ENCODE results near the gene CRYBA2.

CRYBA2 gene

GRCh38 chr2:218991674-218992168 is 1.5 kb downstream of the CRYBA2 start:
- Histone ChIP-seq H3K27ac (no peak overlapping the region), H3K9me3 (ENCODE audit: severe bottlenecking) (no peaks in the 10 kb centered on the region), H3K36me3 (no peaks in the 10 kb centered on the region), H3K4me3 (ENCODE audit: low read depth, low read length) (no peak overlapping the region), H3K27me3 (ENCODE audit: insufficient read depth, low read depth, severe bottlenecking) (no peaks in the 10 kb centered on the region)
- TF ChIP-seq CTCF (IDR thresholded peaks at IDR 0.05; ENCODE audit: low read depth, low read length): no peak
- no peak for DNase-seq

DNA sequence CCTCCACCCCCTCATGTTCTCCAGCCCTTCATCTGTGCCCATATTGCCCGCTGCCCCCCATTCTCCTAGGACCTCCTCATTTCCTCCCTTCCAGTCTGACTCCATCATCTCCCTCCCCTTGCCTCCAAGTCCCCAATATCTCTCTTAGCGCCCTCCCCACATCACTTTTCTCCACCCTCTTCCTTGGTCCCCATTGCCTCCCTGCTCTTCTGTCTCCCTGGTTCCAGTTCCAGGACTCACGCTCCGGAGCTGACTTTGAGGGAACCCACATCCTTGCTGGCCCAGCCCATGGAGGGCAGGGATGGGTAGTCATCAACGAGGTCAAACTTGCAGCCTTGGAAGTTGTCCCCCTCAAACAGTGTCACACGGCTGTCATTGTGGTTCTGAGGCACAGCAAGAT is 2.6 kb downstream of the CRYBA2 start:
- Histone ChIP-seq H3K27ac (no peak overlapping the region), H3K27me3 (ENCODE audit: insufficient read depth, low read depth, severe bottlenecking) (no peaks in the 10 kb centered on the region), H3K9me3 (ENCODE audit: severe bottlenecking) (no peaks in the 10 kb centered on the region), H3K4me3 (ENCODE audit: low read depth, low read length) (no peak overlapping the region), H3K36me3 (no peaks in the 10 kb centered on the region)
- no peak for TF ChIP-seq CTCF (IDR thresholded peaks at IDR 0.05; ENCODE audit: low read depth, low read length)
- no peak for DNase-seq

- Histone ChIP-seq H3K4me3 (ENCODE audit: low read depth, low read length) (no peak overlapping the region), H3K27ac (no peak overlapping the region), H3K36me3 (no peaks in the 10 kb centered on the region), H3K9me3 (ENCODE audit: severe bottlenecking) (no peaks in the 10 kb centered on the region), H3K27me3 (ENCODE audit: insufficient read depth, low read depth, severe bottlenecking) (no peaks in the 10 kb centered on the region)
- TF ChIP-seq CTCF (IDR thresholded peaks at IDR 0.05; ENCODE audit: low read depth, low read length): no peak
- DNase-seq: no peak
Measured at GRCh38 chr2:218990052-218990451, 3.2 kb downstream of the CRYBA2 start.

GRCh38 chr2:218988650-218989049 is 4.6 kb downstream of the CRYBA2 start:
- Histone ChIP-seq H3K27ac (no peak overlapping the region), H3K36me3 (no peaks in the 10 kb centered on the region), H3K27me3 (ENCODE audit: insufficient read depth, low read depth, severe bottlenecking) (no peaks in the 10 kb centered on the region), H3K9me3 (ENCODE audit: severe bottlenecking) (no peaks in the 10 kb centered on the region), H3K4me3 (ENCODE audit: low read depth, low read length) (no peak overlapping the region)
- DNase-seq: no peak
- TF ChIP-seq CTCF (IDR thresholded peaks at IDR 0.05; ENCODE audit: low read depth, low read length): no peak

- Histone ChIP-seq H3K36me3 (no peaks in the 10 kb centered on the region), H3K4me3 (ENCODE audit: low read depth, low read length) (no peak overlapping the region), H3K27me3 (ENCODE audit: insufficient read depth, low read depth, severe bottlenecking) (no peaks in the 10 kb centered on the region), H3K9me3 (ENCODE audit: severe bottlenecking) (no peaks in the 10 kb centered on the region), H3K27ac (no peak overlapping the region)
- no peak for TF ChIP-seq CTCF (IDR thresholded peaks at IDR 0.05; ENCODE audit: low read depth, low read length)
- no peak for DNase-seq
Measured at GRCh38 chr2:218988164-218988563, 5.1 kb downstream of the CRYBA2 start.

GRCh38 chr2:218986148-218986761 is 7.0 kb downstream of the CRYBA2 start:
- TF ChIP-seq CTCF (IDR thresholded peaks at IDR 0.05; ENCODE audit: low read depth, low read length): no peak
- DNase-seq: no peak
- no peaks in the 10 kb centered on the region for H3K27me3 ChIP-seq (ENCODE audit: insufficient read depth, low read depth, severe bottlenecking)
- H3K4me3 ChIP-seq (ENCODE audit: low read depth, low read length): no peak overlapping the region
- no peak overlapping the region for H3K27ac ChIP-seq
- no peaks in the 10 kb centered on the region for H3K9me3 ChIP-seq (ENCODE audit: severe bottlenecking)
- no peaks in the 10 kb centered on the region for H3K36me3 ChIP-seq
